ENCODE data around the gene JUNB. TPM values are rescaled to one million over a fixed set of nuclear protein-coding genes. Genes with fewer than 3 reads are reported as not detected.

JUNB gene
- total and polyA plus RNA-seq, 2 of the 13 experiments (the other 11 are each of a cell fraction or from before 2014, with no cell fraction given) = 7.7 to 8.2 TPM

GRCh38 chr19:12769689-12770088 is 21.6 kb upstream of the JUNB start:
- Histone ChIP-seq H3K27me3 (ENCODE audit: control insufficient read depth in 1 of 2, insufficient read depth in 2 of 2, low read length in 2 of 2) (no peaks in the 10 kb centered on the region), H2AFZ (ENCODE audit: low read length) (no peak overlapping the region), H3K36me3 (replicated peaks in 1 of 2; ENCODE audit: control insufficient read depth in 1 of 2, insufficient read depth in 2 of 2, low read length in 2 of 2) (no peaks in the 10 kb centered on the region), H3K9ac (ENCODE audit: insufficient read depth, low read depth, low read length) (no peak overlapping the region), H3K4me2 (ENCODE audit: low read depth, low read length) (no peak overlapping the region), H3K9me3 (ENCODE audit: low read length) (no peaks in the 10 kb centered on the region), H4K20me1 (ENCODE audit: insufficient read depth, low read length) (no peaks in the 10 kb centered on the region), H3K4me1 (ENCODE audit: insufficient read depth, low read length) (peaks cover 7% of the 10 kb centered on the region), H3K27ac (ENCODE audit: extremely low read length, insufficient read depth, low read length) (no peak overlapping the region), H3K4me3 (replicated peaks in 1 of 3; ENCODE audit: insufficient read depth in 1 of 3, low read depth in 2 of 3, low read length in 3 of 3) (no peak overlapping the region), H3K79me2 (ENCODE audit: insufficient read depth, low read length) (no peaks in the 10 kb centered on the region)
- POLR2A ChIA-PET = no interaction called here
- intact Hi-C loops (cut with micrococcal nuclease; ENCODE audit: unreplicated experiment) = no loop called here
- FAIRE-seq = no peak
- WGBS (ENCODE audit: low lambda C conversion rate) = 95% methylated on average over 37 of the region's 37 CpGs
- no peak for ATAC-seq
- in situ Hi-C loops (cut with HindIII; ENCODE audit: extremely low pct_ligation_motif_present, low pct_unique_long_range_greater_than_20kb) = loop anchor here (5.0 kb wide), 2 partner anchors 33 to 68 kb away; partner anchors contain the start of genes MAST1, PRDX2 and THSD8
- CTCF ChIA-PET (ENCODE audit: low intra/inter-chr PET ratio, low total read pairs) = no interaction called here
- no TSS peak for BruUV-seq (replicated peaks)
- TF ChIP-seq ZNF431 (CRISPR knock-in tag; IDR thresholded peaks at IDR 0.05; ENCODE audit: borderline replicate concordance, low read depth) (no peak), ZNF746 (CRISPR knock-in tag; IDR thresholded peaks at IDR 0.05) (no peak), ZFP41 (CRISPR knock-in tag; IDR thresholded peaks at IDR 0.05; ENCODE audit: borderline replicate concordance) (no peak), HCFC1 (IDR thresholded peaks at IDR 0.05; ENCODE audit: low read depth, low read length) (no peak), MLLT10 (CRISPR knock-in tag; IDR thresholded peaks at IDR 0.05) (no peak), ZNF543 (CRISPR knock-in tag; IDR thresholded peaks at IDR 0.05) (no peak), JUNB (CRISPR knock-in tag; IDR thresholded peaks at IDR 0.05; ENCODE audit: borderline replicate concordance) (no peak), NONO (IDR thresholded peaks at IDR 0.05) (no peak), NONO (CRISPR knock-in tag; conservative IDR thresholded peaks at IDR 0.05) (no peak), ZFP36 (IDR thresholded peaks at IDR 0.05; ENCODE audit: borderline replicate concordance, low read depth, low read length, partially characterized antibody) (no peak), ZNF296 (CRISPR knock-in tag; conservative IDR thresholded peaks at IDR 0.05) (no peak), ZBTB10 (CRISPR knock-in tag; IDR thresholded peaks at IDR 0.05; ENCODE audit: borderline replicate concordance) (no peak), HINFP (CRISPR knock-in tag; IDR thresholded peaks at IDR 0.05; ENCODE audit: low read depth) (no peak), DPF2 (CRISPR knock-in tag; IDR thresholded peaks at IDR 0.05; ENCODE audit: borderline replicate concordance, low read depth) (no peak), ZKSCAN5 (CRISPR knock-in tag; IDR thresholded peaks at IDR 0.05) (no peak), ONECUT2 (CRISPR knock-in tag; IDR thresholded peaks at IDR 0.05) (no peak), POLR2A (IDR thresholded peaks at IDR 0.05; ENCODE audit: insufficient read depth in 1 of 2, low read depth in 2 of 2, low read length in 2 of 2) (no peak), ZBTB21 (CRISPR knock-in tag; IDR thresholded peaks at IDR 0.05) (no peak), ZMAT3 (CRISPR knock-in tag; conservative IDR thresholded peaks at IDR 0.05) (no peak), ATF7-NPFF (CRISPR knock-in tag; IDR thresholded peaks at IDR 0.05; ENCODE audit: low read depth) (no peak), TEF (CRISPR knock-in tag; IDR thresholded peaks at IDR 0.05) (no peak)
- DNase-seq (ENCODE audit: low spot score) = no peak

All from HepG2 (cell line).